ENCODE measurements around the gene CD163L1. TPM values are rescaled to one million over a fixed set of nuclear protein-coding genes. Genes with fewer than 3 reads are reported as not detected.

Gene CD163L1
- polyA plus RNA-seq, 1 donor (not counting 4 experiments of a cell fraction or from before 2014, with no cell fraction given): 0.62 TPM

- no peak for FAIRE-seq
- Histone ChIP-seq H2AFZ (ENCODE audit: control insufficient read depth, low read length) (no peak overlapping the region), H3K9me1 (ENCODE audit: control insufficient read depth, extremely low read depth, insufficient read depth, low read length) (no peaks in the 10 kb centered on the region), H4K20me1 (ENCODE audit: control insufficient read depth, extremely low read depth, insufficient read depth, low read length) (no peaks in the 10 kb centered on the region), H3K27ac (ENCODE audit: control insufficient read depth, insufficient read depth, low read length) (no peak overlapping the region), H3K4me3 (ENCODE audit: control insufficient read depth in 2 of 3, extremely low read depth in 1 of 3, insufficient read depth in 2 of 3, low read depth in 1 of 3, low read length in 3 of 3) (no peak overlapping the region), H3K36me3 (ENCODE audit: control insufficient read depth in 2 of 2, extremely low read depth in 1 of 2, insufficient read depth in 2 of 2, low read length in 2 of 2) (no peaks in the 10 kb centered on the region), H3K9me3 (ENCODE audit: control insufficient read depth, low read depth, low read length) (no peaks in the 10 kb centered on the region), H3K79me2 (ENCODE audit: control insufficient read depth, insufficient read depth, low read length) (no peaks in the 10 kb centered on the region), H3K9ac (ENCODE audit: control insufficient read depth, extremely low read depth, insufficient read depth, low read length) (no peak overlapping the region), H3K4me1 (ENCODE audit: control insufficient read depth, extremely low read depth, insufficient read depth, low read length) (no peaks in the 10 kb centered on the region), H3K27me3 (ENCODE audit: control insufficient read depth, extremely low read depth, insufficient read depth, low read length) (no peaks in the 10 kb centered on the region), H3K4me2 (ENCODE audit: control insufficient read depth, extremely low read depth, insufficient read depth, low read depth, low read length) (no peak overlapping the region)
- dilution Hi-C loops (cut with MboI; ENCODE audit: extremely low pct_ligation_motif_present, low sequenced_read_pairs): no loop called here
- DNase-seq (ENCODE audit: low read depth, low spot score): no peak
- TF ChIP-seq EZH2 (IDR thresholded peaks at IDR 0.05; ENCODE audit: low read length): no peak
- TF ChIP-seq, protein P1, sequence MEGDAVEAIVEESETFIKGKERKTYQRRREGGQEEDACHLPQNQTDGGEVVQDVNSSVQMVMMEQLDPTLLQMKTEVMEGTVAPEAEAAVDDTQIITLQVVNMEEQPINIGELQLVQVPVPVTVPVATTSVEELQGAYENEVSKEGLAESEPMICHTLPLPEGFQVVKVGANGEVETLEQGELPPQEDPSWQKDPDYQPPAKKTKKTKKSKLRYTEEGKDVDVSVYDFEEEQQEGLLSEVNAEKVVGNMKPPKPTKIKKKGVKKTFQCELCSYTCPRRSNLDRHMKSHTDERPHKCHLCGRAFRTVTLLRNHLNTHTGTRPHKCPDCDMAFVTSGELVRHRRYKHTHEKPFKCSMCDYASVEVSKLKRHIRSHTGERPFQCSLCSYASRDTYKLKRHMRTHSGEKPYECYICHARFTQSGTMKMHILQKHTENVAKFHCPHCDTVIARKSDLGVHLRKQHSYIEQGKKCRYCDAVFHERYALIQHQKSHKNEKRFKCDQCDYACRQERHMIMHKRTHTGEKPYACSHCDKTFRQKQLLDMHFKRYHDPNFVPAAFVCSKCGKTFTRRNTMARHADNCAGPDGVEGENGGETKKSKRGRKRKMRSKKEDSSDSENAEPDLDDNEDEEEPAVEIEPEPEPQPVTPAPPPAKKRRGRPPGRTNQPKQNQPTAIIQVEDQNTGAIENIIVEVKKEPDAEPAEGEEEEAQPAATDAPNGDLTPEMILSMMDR (optimal IDR thresholded peaks at IDR 0.05 in 1 of 3, IDR thresholded peaks at IDR 0.05 in 1 of 3, conservative IDR thresholded peaks at IDR 0.05 in 1 of 3; ENCODE audit: extremely low read depth in 1 of 3, insufficient read depth in 2 of 3, low read length in 3 of 3): peak; percentile 40 to 67 (median 42)
Observed at GRCh38 chr12:7374423-7375144, 69.4 kb downstream of the CD163L1 start.

DNA sequence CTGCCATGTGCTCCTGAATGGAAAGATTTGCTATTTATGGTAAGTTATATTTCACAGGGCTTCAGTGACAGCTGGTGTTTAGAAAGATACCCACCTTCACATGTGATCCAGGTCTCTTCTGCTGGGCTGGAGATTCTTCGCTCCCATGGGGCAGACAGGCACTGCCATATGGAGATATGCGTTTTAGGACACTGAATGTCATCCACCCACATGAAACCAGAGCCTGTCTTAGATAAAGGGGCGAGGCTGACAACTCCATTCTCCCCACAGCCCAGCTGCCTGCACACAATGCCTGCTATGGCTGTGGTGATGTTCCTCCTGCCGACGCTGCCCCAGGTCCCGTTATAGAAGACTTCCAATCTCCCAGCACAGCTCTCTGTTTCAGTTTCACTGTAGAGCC lies 70.7 kb downstream of the CD163L1 start:
- H3K9me1 ChIP-seq (ENCODE audit: control insufficient read depth, extremely low read depth, insufficient read depth, low read length): no peaks in the 10 kb centered on the region
- no peak overlapping the region for H3K9ac ChIP-seq (ENCODE audit: control insufficient read depth, extremely low read depth, insufficient read depth, low read length)
- no peaks in the 10 kb centered on the region for H3K27me3 ChIP-seq (ENCODE audit: control insufficient read depth, extremely low read depth, insufficient read depth, low read length)
- H3K4me1 ChIP-seq (ENCODE audit: control insufficient read depth, extremely low read depth, insufficient read depth, low read length): no peaks in the 10 kb centered on the region
- no peak overlapping the region for H3K4me2 ChIP-seq (ENCODE audit: control insufficient read depth, extremely low read depth, insufficient read depth, low read depth, low read length)
- no peak overlapping the region for H3K27ac ChIP-seq (ENCODE audit: control insufficient read depth, insufficient read depth, low read length)
- dilution Hi-C loops (cut with MboI; ENCODE audit: extremely low pct_ligation_motif_present, low sequenced_read_pairs): no loop called here
- H2AFZ ChIP-seq (ENCODE audit: control insufficient read depth, low read length): no peak overlapping the region
- TF ChIP-seq, protein P1 (optimal IDR thresholded peaks at IDR 0.05 in 1 of 3, IDR thresholded peaks at IDR 0.05 in 1 of 3, conservative IDR thresholded peaks at IDR 0.05 in 1 of 3; ENCODE audit: extremely low read depth in 1 of 3, insufficient read depth in 2 of 3, low read length in 3 of 3): no peak
- TF ChIP-seq EZH2 (IDR thresholded peaks at IDR 0.05; ENCODE audit: low read length): no peak
- no peak for DNase-seq (ENCODE audit: low read depth, low spot score)
- H3K79me2 ChIP-seq (ENCODE audit: control insufficient read depth, insufficient read depth, low read length): no peaks in the 10 kb centered on the region
- H3K36me3 ChIP-seq (ENCODE audit: control insufficient read depth in 2 of 2, extremely low read depth in 1 of 2, insufficient read depth in 2 of 2, low read length in 2 of 2): no peaks in the 10 kb centered on the region
- FAIRE-seq: no peak
- H3K9me3 ChIP-seq (ENCODE audit: control insufficient read depth, low read depth, low read length): no peaks in the 10 kb centered on the region
- no peak overlapping the region for H3K4me3 ChIP-seq (ENCODE audit: control insufficient read depth in 2 of 3, extremely low read depth in 1 of 3, insufficient read depth in 2 of 3, low read depth in 1 of 3, low read length in 3 of 3)
- H4K20me1 ChIP-seq (ENCODE audit: control insufficient read depth, extremely low read depth, insufficient read depth, low read length): no peaks in the 10 kb centered on the region

Measured in keratinocyte (primary cell).